NCI-H446 (cell line): ENCODE data around the gene RGL3.
"Not testable (repeated sequence)": the region's sequence is repeated elsewhere in the genome, so short reads cannot be mapped to it uniquely, and the experiment has no call there.

Experiments
- DNase-seq, 2 experiments: peaks; one replicate each; lab custom pipeline; 2025; lab: John Stamatoyannopoulos, UW

Gene RGL3

DNA sequence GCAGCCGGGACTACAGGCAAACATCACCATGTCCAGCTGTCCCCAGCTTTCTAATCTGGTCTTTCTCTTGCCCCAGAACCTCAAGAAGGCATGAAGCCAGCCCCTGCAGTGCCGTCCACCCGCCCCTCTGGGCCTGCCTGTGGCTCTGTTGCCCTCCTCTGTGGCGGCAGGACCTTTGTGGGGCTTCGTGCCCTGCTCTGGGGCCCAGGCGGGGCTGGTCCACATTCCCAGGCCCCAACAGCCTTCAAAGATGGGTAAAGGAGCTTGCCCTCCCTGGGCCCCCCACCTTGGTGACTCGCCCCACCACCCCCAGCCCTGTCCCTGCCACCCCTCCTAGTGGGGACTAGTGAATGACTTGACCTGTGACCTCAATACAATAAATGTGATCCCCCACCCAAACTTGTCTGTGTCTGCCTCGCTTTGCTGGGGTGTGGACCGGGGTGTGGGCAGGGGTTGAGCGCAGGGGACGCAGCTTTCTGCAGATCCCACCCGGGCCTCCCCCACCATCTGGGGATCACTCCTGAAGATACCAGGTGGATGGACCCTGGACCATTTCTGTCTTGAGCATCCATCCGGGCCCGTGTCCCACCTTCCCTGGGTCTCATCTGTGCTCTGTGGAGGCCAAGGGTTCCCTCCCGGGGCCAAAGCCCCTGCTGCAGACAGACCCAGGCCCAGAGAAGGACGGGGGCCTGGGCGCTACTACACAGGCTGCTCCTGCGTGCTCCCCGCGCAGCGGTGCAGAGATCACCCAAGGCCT lies 31.6 kb upstream of the RGL3 start:
- DNase-seq, result no peak

DNA sequence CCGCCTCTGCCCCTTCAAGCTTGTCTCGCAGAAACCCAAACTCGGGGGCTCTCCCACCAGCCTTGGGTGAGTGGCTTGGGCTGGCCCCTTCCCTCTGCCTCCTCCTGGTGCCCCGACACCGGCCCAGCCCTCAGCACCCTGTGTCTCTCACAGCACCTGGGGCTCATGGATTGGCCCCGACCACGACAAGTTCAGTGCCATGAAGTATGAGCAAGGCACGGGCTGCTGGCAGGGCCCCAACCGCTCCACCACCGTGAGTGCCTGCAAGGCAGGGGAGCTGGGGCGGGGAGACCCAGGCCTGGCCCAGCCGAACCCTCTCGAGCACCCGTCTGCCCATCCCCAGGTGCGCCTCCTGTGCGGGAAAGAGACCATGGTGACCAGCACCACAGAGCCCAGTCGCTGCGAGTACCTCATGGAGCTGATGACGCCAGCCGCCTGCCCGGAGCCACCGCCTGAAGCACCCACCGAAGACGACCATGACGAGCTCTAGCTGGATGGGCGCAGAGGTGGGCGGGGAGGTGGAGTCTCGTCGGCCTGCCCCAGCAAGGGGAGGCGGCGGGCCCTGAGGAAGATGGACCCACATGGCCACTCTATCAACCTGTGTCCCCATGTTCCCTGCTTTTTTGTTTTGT lies 29.9 kb upstream of the RGL3 start:
- DNase-seq, result no peak

DNA sequence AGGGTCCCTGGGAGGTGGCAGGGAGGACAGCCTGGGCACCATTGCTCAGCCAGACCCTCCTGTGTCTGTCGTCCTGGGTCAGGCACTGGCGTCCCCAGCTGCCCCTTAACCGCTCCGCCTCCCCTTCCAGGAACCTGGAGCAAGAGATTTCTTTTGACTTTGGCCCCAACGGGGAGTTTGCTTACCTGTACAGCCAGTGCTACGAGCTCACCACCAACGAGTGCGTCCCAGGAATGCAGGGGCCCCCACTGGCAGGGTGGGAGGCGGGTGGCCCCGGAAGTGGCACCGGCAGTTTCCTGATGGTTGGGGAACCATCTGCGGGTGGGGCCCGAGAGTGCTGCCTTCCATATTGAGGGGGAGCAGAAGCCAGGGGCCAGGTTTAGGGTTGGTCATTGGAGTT lies 29.3 kb upstream of the RGL3 start:
- DNase-seq, result no peak

DNA sequence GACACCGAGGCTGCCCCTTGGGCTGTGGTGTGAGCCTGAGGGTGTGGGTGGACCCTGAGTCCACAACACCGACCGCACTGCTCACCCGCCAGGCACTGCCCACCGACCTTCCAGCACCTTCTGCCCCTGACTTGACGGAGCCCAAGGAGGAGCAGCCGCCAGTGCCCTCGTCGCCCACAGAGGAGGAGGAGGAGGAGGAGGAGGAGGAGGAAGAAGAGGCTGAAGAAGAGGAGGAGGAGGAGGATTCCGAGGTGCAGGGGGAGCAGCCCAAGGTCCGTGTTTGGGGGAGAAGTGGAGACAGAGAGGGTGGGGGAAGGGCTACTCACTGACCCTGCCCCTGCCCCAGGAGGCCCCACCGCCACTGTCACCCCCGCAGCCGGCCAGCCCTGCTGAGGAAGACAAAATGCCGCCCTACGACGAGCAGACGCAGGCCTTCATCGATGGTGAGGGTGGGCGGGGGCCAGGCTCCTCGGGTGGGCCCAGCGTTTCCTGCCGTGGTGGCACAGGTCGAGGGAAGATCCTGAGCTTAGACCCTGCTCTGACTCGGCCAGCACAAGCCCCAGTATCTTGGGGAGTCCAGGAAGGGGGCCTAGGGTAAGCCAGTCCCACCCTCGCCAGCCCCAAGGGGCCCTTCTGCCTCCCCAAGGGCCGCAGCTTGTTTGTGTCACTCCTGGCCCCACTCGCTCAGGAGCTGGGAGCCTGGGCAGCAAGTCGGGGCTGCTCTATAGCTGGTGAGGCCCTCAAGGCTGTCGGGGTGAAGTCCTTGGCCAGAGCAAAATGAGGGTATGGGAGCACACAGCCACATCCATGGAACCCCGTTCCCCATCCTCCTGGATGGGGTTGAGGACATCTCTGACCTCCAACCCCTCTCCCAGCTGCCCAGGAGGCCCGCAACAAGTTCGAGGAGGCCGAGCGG lies 28.5 kb upstream of the RGL3 start:
- no peak for DNase-seq

DNA sequence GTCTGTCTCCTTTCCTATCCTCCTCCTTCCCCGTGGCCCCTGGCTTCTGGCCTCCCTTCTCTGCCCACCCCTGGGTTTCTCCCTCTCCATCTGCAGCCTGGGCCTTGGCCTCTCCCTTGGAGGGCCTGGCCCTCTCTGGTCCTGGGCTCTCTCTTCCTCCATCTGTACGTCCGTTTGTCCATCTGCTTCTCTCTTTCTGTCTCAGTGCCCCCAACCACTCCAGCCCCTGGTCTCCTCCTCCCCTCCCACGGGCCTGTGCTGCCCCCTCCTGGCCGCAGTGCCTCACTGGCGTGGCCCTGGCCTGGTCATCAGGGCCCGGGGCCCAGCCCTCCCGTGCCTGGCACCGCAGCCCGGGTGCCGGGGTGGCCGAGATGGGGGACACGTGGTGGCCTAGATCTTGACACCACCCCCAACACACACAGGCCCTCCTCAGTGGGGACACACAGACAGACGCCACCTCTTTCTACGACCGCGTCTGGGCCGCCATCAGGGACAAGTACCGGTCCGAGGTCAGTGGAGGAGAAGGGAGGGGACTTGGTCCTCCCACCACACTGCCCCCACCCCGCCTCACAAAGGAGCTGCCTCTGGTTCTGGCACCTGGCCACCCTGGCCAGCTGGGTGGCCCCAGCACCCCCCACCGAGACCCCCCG lies 27.7 kb upstream of the RGL3 start:
- DNase-seq, result peak; percentile 34 to 46

DNA sequence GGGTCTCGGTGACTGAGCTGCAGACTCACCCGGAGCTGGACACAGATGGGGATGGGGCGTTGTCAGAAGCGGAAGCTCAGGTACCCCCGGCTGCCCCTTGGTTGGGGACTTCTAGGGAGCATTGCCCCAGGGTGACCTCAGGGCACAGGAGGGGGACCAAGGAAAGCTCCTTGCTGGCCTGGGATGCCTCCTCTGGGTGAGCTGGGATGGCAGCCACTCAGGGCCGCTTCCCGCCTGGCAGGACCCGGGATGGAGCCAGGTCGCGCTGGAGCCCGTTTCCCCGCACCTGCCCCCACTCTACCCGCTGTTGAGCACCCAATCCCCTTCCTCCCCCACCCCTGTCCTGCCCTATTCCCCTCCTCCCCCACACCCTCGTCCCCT lies 27.1 kb upstream of the RGL3 start:
- DNase-seq, result no peak

DNA sequence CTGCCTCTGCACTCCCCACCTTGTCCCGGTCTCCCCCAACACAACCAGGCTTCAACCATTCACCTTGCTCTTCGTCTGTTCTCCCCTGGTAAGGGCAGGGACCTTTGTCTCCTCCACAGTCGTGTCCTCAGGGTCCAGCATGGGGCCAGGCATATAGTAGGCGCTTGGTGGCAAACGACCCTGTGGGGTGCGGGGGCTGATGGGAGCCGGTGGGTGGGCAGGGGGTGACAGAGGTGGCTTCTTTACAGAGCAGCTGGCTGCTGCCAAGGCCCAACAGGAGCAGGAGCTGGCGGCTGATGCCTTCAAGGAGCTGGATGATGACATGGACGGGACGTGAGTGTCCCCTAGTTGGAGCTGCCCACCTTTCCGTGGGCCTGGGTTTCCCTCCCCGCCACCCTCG lies 26.0 kb upstream of the RGL3 start:
- DNase-seq, result no peak

DNA sequence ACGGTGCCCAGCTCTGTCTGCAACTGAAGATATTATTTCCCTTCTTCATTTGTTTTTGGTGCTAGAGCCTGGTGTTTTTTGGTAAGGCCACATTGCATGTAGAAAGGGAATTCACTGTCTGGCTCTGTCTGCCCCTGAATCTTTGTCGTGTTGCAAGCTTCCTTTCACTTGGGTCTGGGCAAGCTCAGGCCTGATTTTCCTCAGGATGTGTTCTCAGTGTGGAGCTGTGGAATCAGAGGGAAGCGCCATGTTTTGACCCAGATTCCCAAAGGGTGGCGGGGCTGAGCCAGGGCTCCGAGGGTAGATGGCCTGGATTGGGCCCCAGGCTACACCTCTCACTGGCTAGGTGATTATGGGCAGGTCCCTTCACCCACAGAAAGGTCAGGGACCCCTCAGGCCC lies 24.9 kb upstream of the RGL3 start:
- DNase-seq, result no peak

DNA sequence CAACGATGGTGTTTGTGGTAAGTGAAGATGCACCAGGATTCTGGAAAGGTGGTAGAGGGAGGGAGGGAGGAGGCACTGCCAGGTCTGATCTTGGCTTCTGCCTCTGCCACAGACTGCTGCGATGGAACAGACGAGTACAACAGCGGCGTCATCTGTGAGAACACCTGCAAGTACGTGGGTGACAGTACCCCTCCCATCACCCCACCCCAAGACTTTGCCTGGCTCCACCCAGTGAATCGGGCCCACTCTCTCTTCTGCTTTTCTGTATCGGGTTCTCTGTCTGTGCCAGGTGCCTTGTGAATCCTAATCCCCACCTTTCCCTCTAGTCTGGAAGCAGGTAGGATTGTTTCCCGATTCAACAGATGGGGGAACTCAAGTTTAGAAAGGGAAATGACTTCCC lies 18.8 kb upstream of the RGL3 start:
- DNase-seq, result no peak

DNA sequence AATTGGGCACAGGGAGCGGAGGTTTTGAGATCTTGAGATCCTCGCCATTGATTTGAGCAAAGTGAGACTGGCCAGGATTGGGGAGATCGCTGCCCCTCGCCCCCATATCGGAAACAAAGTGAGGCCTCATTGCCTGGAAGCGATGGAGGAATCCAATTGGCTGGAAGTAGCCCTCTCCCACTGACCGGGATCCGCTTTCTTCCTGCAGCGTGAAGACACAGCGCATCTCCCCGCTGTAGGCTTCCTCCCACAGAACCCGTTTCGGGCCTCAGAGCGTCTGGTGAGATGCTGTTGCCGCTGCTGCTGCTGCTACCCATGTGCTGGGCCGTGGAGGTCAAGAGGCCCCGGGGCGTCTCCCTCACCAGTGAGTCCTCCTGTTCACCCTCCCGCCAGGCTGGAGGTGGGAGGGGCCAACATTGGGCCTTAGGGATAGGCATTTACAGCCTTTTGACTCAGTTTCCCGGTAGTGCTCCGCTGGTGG lies 16.8 kb upstream of the RGL3 start:
- DNase-seq, result no peak

DNA sequence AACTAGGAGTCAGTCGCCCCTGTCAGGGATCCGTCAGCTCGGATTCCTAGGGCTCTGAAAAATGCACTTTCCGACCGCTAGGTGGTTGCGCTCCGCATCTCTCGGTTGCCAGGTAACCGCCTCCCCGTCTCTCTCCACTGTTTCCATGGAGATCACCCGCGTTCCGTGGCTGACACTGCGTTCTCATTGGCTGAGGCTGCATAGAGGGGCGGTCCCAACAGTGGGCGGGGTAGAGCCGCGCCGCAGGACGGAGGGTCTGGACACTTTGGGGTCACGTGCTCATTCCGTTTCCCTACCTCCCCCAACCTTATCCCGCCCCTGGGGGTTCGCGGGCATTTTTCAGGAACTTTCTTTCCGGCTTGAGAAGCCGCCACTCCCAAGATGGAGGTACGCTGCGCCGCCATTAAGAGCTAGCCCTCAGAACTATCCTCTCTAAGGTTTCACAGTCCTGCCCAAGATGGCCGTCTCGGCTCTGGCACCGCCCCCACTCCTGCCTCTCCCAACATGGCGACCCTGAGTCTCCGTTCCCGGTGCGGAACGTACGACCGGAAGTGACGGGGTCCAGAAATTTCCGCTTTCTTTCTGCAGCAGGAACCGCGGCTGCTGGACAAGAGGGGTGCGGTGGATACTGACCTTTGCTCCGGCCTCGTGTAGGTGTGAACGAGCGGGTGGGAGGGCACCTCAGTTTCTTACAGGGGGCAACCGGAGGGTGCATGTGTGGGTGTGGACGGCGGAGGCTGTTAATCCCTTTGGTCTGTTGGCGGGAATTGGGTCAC lies 16.1 kb upstream of the RGL3 start, which contains the start of the genes ODAD3 and PRKCSH:
TSS of gene ODAD3 (minus strand) at position 65 of the 776 bp plus-strand sequence. CDS start 105 bp downstream, outside the sequence.
TSS of gene PRKCSH (plus strand) at position 579 of the 776 bp plus-strand sequence. CDS start 483 bp downstream, outside the sequence.
- DNase-seq, result peak; percentile 99 to 100

DNA sequence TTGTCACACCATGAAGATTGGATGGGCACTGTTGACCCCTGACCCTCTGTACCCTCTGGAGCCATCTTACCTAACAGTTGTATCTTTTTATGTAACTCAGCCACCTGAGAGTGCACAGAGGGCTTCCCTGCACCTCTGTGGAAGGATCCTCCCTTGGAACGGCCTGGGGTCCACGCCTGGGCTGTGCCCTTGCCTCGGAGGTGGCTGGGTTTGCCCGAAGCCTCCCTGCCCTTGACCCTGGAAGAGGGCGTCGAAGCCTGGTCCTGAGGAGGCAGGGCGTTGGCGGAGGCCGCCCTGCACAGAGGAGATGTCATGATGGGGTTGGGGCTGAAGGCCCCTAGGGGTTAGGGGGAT lies 15.6 kb upstream of the RGL3 start:
- no peak for DNase-seq

DNA sequence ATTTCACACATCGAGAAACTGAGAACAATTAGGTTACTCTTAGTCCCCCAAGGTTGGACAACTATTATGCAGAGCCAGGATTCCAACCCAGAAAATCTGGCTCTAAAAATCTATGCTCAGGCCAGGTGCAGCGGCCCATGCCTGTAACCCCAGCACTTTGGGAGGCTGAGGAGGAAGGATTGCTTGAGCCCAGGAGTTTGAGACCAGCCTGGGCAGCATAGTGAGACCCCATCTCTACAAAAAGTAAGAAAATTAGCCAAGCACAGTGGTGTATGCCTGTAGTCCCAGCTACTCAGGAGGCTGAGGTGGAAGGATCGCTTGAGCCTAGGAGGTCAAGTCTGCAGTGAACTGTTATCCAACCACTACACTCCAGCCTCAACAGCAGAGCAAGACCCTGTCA lies 14.4 kb upstream of the RGL3 start:
- DNase-seq, result not testable (repeated sequence)

DNA sequence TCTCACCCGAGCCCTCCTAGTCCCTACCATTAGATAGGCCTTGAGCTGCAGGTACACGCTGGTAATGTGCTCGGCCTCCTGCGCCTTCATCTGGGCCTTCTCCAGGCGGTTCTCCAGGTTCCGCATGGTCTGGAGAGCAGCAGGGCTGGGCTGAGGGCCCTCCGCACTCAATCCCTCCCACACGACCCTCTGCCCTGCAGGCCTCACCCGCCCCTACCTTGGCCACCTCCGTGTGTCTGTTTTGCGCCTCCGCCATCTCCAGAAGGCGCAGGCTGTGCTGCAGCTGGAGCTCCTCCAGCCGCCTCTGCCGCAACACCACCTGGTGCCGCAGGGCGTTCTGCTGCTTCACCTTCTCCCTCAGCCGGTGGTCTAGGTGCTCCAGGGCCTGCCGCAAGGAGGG lies 7.5 kb upstream of the RGL3 start:
- no peak for DNase-seq

DNA sequence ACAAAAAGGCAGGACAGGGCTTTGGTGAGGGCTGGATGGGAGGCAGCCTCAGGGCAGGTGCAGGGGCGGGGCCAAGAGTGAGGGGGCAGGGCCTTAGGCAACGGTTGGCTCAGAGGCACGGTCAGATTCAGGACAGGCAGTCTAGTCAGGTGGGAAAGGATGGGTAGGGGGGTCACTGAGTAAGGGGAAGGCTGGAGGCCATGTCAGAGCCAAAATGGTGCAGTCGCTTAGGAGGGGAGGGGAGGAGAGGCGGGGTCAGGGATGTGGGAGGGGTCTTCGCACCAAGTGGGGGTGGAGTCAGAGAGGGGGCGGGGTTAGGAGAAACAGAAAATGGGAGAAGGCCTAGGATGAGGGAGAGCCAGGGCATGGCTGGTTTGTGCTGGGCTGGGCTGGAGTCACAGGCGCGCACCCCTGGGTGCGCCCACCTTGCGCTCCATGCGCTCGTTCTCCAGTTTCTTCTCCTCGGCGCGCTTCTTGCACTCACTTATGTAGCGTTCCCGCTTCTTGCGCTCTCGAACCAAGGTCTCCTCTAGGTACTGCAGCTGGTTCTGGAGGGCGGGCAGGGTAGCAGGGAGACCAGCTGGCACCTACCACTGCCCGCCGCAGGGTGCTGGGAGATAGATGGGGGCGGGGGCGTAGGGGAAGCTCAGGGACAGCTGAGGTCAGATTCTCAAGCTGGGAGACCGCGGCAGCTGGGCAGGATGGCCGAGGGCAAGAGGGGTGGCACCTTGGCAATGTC lies 6.8 kb upstream of the RGL3 start:
- no peak for DNase-seq

DNA sequence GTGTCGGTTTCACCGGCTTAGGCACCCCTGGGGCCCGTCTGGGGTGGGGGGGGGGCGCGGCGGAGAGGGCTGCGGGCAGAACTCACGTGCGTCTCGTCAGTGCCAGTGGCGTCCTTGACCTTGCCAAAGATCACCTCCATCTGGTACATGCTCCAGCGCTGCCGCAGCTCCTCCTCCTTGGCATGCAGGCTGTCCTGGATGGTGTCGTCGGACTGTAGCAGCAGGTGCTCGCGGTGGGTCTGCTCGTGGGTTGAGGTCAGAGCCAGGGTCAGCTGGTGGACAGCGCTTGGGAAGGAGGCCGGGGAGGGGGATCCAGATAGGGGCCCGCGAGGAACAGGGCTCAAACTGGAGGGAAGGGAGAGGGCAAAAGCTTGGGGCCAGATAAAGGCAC lies 4.7 kb upstream of the RGL3 start:
- peak in 1 of 2 experiments; percentile 15 for DNase-seq

DNA sequence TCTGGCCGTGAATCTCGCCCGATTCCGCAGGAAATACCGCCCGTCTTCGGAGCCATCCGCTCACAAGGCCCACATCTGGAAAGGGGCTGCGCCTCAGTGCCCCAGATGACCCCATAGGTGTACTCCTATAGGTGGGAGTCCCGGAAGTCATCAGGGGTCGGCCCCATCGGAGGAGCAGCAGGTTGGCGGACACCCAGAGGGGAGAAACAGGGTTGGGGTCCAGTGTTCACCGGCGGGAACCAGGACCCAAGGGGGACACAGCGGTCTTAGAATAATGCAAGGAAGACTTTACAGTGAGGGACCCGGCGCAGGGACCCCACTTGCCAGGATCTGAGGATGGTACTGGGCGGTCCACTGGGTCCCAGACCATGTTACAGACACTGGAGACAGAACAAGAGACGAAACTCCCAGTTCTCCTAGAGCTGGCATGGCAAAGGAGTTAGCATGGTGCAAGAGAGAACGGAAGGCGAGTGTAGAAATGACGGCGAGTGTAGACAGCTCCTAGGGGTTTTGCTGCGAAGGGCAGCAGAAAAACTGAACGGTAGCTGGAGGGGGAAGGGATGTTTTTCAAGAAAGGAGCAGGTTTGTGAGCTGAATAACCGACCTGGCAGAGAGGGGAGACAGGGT lies 4.2 kb upstream of the RGL3 start:
- DNase-seq, result no peak

DNA sequence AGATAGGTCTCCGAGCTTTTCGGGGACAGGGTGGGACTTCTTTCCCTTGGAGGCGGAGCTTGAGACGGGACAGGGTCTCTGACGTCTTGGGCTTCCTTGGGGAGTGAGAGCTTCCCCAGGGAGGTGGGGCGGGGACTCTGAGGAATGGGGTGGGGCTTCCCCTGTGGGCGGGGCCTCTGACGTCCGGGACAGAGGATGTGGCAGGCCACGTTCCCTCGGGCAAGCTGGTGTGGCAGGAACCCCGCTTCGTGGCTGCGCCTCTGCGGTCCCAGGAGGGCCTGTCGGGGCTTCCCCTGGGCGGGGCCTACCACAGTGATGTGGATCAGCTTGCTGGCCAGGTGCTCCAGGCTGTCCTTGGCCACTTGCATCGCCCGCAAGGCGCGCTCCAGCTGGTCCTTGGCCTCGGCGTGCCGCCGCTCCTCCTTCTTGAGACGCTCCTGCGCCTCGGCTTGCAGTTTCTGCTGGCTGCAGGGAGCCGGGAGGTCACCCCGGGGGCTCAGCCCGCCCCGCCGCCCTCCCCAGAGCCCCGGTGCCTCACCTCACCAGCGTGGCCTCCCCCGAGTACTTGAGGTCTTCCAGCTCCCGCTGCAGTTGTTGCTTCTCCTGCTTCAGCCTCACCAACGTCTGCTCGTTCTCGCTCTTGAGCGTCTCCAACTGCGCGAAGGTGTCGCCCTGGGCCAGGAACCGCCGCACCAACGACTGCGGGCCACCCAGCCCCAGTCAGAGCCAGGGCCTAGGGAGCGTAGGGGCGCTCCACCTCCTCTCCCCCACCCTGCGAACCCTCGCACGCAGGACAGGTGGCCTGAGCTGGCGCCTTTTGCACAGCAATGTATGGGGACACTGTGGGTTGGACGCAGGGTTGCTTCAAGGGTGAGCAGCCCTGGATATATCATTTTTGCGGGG lies 3.3 kb upstream of the RGL3 start:
- no peak for DNase-seq
